Thoracic aorta endothelial cell (primary cell): ENCODE measurements around the gene XPR1. TPM values are rescaled to one million over a fixed set of nuclear protein-coding genes. Genes with fewer than 3 reads are reported as not detected.

Experiments used
- small RNA-seq: library from RNA; depleted of rRNA; stranded (forward); fragments of <200 nt; gene quantifications from one replicate; pipeline ENCODE3, GENCODE V24; 2012
- total RNA-seq: library from RNA; depleted of rRNA; stranded (reverse); fragments of >200 nt; gene quantifications from 2 replicates; pipeline ENCODE4 v1.2.3, GENCODE V29; 2012

The XPR1 gene
- total RNA-seq, result 44.0 and 44.7 TPM in 2 replicates

DNA sequence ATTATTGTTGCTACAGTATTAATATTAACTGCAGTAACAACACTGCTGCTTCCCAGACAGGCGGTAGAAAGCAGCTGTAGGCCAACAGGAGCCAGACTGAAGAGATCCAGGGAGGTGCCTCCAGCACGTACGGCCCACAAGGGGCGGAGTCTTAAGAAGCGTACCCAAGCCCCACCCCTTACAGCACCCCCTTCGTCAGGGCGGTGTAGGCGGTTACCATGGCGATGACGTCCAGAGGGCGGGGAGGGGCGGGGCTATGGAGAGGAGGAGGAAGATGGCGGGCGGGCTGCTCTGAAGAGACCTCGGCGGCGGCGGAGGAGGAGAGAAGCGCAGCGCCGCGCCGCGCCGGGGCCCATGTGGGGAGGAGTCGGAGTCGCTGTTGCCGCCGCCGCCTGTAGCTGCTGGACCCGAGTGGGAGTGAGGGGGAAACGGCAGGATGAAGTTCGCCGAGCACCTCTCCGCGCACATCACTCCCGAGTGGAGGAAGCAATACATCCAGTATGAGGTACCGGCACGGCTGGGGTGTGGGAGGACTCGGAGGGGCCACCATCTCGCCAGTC is at the start of gene XPR1:
Gene XPR1 (plus strand): TSS at position 257 of the 560 bp plus-strand sequence. CDS start 180 bp downstream, at position 437.

DNA sequence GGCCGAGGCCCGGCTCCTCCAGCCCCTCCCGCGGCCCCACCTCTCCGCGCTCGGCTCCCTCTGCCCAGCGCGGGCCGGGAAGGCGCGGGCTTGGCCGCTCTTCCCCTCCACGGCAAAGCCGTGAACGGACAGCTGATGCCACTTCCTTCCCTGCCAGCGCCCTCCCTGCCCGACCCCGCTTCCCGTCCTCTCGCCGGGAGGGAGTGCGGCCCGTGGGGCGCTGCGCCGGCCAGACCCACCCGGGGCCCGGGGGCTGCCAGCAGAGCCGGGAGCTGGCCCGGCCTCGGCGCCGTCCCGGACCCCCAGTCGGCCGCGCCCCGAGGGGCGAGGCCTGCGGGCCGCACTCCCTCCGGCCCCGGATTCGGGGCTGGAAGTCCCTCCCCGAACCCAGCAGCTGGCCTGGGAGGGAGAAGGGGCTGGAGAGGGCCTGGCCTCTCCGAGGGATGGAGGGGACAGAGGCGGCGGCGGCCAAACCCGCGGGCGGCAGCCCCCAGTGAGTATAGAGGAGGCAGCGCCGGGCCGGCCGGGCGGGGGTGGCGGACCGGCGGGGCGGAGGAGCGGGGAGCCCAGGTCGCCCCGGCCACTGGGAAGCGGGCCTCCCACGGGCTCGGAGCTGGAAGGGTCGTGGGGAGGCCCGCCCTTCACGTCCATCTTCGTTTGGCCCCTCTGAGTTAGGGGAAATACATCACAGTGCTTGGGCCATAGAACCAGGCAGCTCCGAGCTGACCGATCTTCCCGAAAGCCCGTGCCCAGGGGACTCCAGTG is 281.2 kb downstream of the XPR1 start, which contains the start of gene KIAA1614:
Gene KIAA1614 (plus strand): TSS at position 97 of the 765 bp plus-strand sequence. CDS start 347 bp downstream, at position 444.

Small RNA genes lying within 50 kb of the gene (small RNA-seq; reads per million reads assigned to genes)
- gene RF00026, result not detected

Other genes with a start within 250 kb of the XPR1 start
- 59.0 and 62.7 TPM in 2 replicates for gene ACBD6, start 129.4 kb upstream of the XPR1 start, total RNA-seq
- 0.13 TPM in 1 of 2 replicates, not detected in the other for gene OVAAL, start 73.1 kb upstream of the XPR1 start, total RNA-seq